Ishikawa (cell line): Measurements from ENCODE around the gene OPHN1.

Source experiments
- CEBPB ChIP-seq: IDR thresholded peaks from 2 replicates; pipeline ENCODE4 v1.6.1; 2012
- CREB1 ChIP-seq: IDR thresholded peaks from 2 replicates; pipeline ENCODE4 v1.6.1; 2012; ENCODE audit warnings: low read depth
- EGR1 ChIP-seq: IDR thresholded peaks from 2 replicates; pipeline ENCODE4 v1.6.1; 2012
- EP300 ChIP-seq: IDR thresholded peaks from 2 replicates; pipeline ENCODE4 v1.6.1; 2012; ENCODE audit warnings: borderline replicate concordance
- FOXM1 ChIP-seq: IDR thresholded peaks from 2 replicates; pipeline ENCODE4 v1.6.1; 2012; ENCODE audit warnings: low read depth, borderline replicate concordance
- NFIC ChIP-seq: IDR thresholded peaks from 2 replicates; pipeline ENCODE4 v1.6.1; 2012
- RAD21 ChIP-seq: IDR thresholded peaks from 2 replicates; pipeline ENCODE4 v1.6.1; 2012; ENCODE audit warnings: low read depth
- TAF1 ChIP-seq: IDR thresholded peaks from 2 replicates; pipeline ENCODE4 v1.6.1; 2012; ENCODE audit warnings: low read depth, mild to moderate bottlenecking
- TCF12 ChIP-seq: IDR thresholded peaks from 2 replicates; pipeline ENCODE4 v1.6.1; 2012; ENCODE audit warnings: low read depth
- TEAD4 ChIP-seq: IDR thresholded peaks from 2 replicates; pipeline ENCODE4 v1.6.1; 2012
- USF1 ChIP-seq: IDR thresholded peaks from 2 replicates; pipeline ENCODE4 v1.6.1; 2012
- YY1 ChIP-seq: IDR thresholded peaks from 2 replicates; pipeline ENCODE4 v1.6.1; 2012; ENCODE audit warnings: low read depth
- ZBTB7A ChIP-seq: IDR thresholded peaks from 2 replicates; pipeline ENCODE4 v1.6.1; 2012; ENCODE audit warnings: low read depth
- TF ChIP-seq, protein P1 (sequence below): IDR thresholded peaks from 2 replicates; pipeline ENCODE4 v1.6.1; 2012; ENCODE audit warnings: low read depth, mild to moderate bottlenecking
- TF ChIP-seq, protein P2 (sequence below): IDR thresholded peaks from 2 replicates; pipeline ENCODE4 v1.6.1; 2012

Gene OPHN1

GRCh38 chrX:68186552-68187262, 246.6 kb downstream of the OPHN1 start:
- TF ChIP-seq FOXM1 (no peak), TEAD4 (no peak), TCF12 (no peak), YY1 (no peak), EGR1 (no peak), CEBPB (no peak), NFIC (no peak), CREB1 (no peak), USF1 (no peak), EP300 (no peak), RAD21 (no peak), TAF1 (no peak), ZBTB7A (no peak)
- TF ChIP-seq, protein P1, sequence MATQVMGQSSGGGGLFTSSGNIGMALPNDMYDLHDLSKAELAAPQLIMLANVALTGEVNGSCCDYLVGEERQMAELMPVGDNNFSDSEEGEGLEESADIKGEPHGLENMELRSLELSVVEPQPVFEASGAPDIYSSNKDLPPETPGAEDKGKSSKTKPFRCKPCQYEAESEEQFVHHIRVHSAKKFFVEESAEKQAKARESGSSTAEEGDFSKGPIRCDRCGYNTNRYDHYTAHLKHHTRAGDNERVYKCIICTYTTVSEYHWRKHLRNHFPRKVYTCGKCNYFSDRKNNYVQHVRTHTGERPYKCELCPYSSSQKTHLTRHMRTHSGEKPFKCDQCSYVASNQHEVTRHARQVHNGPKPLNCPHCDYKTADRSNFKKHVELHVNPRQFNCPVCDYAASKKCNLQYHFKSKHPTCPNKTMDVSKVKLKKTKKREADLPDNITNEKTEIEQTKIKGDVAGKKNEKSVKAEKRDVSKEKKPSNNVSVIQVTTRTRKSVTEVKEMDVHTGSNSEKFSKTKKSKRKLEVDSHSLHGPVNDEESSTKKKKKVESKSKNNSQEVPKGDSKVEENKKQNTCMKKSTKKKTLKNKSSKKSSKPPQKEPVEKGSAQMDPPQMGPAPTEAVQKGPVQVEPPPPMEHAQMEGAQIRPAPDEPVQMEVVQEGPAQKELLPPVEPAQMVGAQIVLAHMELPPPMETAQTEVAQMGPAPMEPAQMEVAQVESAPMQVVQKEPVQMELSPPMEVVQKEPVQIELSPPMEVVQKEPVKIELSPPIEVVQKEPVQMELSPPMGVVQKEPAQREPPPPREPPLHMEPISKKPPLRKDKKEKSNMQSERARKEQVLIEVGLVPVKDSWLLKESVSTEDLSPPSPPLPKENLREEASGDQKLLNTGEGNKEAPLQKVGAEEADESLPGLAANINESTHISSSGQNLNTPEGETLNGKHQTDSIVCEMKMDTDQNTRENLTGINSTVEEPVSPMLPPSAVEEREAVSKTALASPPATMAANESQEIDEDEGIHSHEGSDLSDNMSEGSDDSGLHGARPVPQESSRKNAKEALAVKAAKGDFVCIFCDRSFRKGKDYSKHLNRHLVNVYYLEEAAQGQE, result no peak
- TF ChIP-seq, protein P2, sequence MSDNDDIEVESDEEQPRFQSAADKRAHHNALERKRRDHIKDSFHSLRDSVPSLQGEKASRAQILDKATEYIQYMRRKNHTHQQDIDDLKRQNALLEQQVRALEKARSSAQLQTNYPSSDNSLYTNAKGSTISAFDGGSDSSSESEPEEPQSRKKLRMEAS, result no peak

DNA sequence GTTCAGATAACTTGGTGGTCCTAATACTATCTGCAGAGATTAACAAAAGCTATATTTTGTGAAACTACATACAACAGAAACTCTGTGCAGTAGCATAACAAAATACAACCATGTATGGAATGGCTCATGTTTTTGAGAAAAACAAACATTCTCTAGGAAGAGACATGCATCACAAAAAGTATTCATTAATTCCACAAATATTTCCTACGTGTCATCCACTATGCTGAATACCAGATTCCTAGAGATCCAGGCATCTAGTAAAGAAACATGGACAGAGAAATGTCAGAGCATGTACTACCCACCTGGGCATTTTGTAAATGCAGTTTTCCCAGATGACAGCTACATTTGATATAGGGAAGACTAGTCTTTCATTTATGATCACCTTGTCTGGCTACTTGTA, 248.1 kb downstream of the OPHN1 start:
- TF ChIP-seq EGR1, result no peak
- no peak for TF ChIP-seq TCF12
- TF ChIP-seq, protein P2, result no peak
- TF ChIP-seq CREB1, result no peak
- TF ChIP-seq ZBTB7A, result no peak
- TF ChIP-seq RAD21, result no peak
- no peak for TF ChIP-seq USF1
- TF ChIP-seq NFIC, result no peak
- no peak for TF ChIP-seq CEBPB
- TF ChIP-seq EP300, result no peak
- TF ChIP-seq YY1, result no peak
- no peak for TF ChIP-seq TEAD4
- TF ChIP-seq FOXM1, result no peak
- TF ChIP-seq, protein P1, result no peak
- no peak for TF ChIP-seq TAF1

DNA sequence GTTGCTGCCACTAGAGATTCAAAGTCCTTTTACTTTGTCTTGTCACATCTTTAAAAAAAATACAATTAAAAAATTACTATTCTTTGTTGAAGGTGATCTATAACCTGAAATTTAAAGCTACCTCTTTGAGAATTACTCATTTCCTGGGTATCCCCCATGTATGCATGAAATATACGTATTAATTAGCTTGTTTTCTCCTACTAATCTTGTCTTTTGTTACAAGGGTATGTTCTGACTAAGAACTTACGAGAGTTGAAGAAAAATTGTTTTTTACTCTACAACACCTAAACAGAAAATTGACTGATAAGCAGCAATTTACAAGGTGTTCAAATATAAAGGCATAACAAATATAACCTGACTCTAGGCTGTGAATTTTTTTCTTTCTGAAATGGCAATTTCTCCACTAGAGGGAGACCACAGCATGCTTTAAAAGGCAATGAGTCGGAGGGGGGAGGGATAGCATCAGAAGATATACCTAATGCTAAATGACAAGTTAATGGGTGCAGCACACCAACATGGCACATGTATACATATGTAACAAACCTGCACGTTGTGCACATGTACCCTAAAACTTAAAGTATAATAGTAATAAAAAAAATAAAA, 249.6 kb downstream of the OPHN1 start:
- TF ChIP-seq CREB1 (no peak), RAD21 (peak; percentile 40)

GRCh38 chrX:68180579-68180978, 252.7 kb downstream of the OPHN1 start:
- no peak for TF ChIP-seq USF1
- TF ChIP-seq CREB1, result no peak
- TF ChIP-seq CEBPB, result no peak
- TF ChIP-seq, protein P2, result no peak
- TF ChIP-seq RAD21, result no peak
- TF ChIP-seq NFIC, result no peak
- TF ChIP-seq EP300, result no peak
- TF ChIP-seq TCF12, result no peak
- TF ChIP-seq EGR1, result no peak
- TF ChIP-seq TEAD4, result no peak
- TF ChIP-seq TAF1, result no peak
- TF ChIP-seq, protein P1, result no peak
